ENCODE data around the gene CCDC71.

DNA sequence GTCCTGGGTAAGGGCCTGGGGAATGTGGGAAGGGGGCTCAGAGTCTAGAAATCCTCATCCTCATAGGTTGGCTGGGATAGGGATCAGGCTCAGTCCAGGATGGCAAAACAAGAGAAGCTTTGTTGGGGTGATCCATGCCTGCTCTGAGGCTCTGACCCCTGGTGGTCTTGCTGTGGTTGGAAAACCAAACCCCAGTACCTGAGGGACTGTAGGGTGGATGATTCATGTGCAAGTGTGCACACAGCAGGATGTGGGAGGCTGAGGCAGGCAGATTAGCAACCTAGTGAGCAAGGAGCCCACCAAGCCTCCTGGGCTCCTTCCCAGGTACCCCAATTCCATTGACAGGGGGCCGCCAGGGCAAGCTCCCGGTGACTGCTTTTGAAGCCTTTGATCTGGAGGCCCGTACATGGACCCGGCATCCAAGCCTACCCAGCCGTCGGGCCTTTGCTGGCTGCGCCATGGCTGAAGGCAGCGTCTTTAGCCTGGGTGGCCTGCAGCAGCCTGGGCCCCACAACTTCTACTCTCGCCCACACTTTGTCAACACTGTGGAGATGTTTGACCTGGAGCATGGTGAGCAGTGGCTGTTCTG is 8.4 kb upstream of the CCDC71 start:
- TF ChIP-seq, protein P1, sequence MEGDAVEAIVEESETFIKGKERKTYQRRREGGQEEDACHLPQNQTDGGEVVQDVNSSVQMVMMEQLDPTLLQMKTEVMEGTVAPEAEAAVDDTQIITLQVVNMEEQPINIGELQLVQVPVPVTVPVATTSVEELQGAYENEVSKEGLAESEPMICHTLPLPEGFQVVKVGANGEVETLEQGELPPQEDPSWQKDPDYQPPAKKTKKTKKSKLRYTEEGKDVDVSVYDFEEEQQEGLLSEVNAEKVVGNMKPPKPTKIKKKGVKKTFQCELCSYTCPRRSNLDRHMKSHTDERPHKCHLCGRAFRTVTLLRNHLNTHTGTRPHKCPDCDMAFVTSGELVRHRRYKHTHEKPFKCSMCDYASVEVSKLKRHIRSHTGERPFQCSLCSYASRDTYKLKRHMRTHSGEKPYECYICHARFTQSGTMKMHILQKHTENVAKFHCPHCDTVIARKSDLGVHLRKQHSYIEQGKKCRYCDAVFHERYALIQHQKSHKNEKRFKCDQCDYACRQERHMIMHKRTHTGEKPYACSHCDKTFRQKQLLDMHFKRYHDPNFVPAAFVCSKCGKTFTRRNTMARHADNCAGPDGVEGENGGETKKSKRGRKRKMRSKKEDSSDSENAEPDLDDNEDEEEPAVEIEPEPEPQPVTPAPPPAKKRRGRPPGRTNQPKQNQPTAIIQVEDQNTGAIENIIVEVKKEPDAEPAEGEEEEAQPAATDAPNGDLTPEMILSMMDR (IDR thresholded peaks at IDR 0.05), result no peak
- TF ChIP-seq POLR2A (IDR thresholded peaks at IDR 0.05), result no peak
